GM18508 (cell line): ENCODE results near the gene BNC2.

Experiments
- ATAC-seq: cut with Tn5 transposase; IDR thresholded peaks from one replicate; pipeline ENCODE4 v1.9.1; 2021; ENCODE audit warnings: moderate number of reproducible peaks; ENCODE audit not compliant: insufficient read depth, unreplicated experiment

BNC2 gene

GRCh38 chr9:16721972-16722371 lies 148.5 kb downstream of the BNC2 start:
- ATAC-seq, result no peak

- ATAC-seq, result no peak
Measured at GRCh38 chr9:16720386-16720785, 150.1 kb downstream of the BNC2 start.

GRCh38 chr9:16719921-16720320 lies 150.5 kb downstream of the BNC2 start:
- ATAC-seq, result no peak

- ATAC-seq, result no peak
Measured at GRCh38 chr9:16718952-16719351, 151.5 kb downstream of the BNC2 start.

GRCh38 chr9:16718296-16718695 lies 152.2 kb downstream of the BNC2 start:
- no peak for ATAC-seq

GRCh38 chr9:16716601-16717000 lies 153.9 kb downstream of the BNC2 start:
- ATAC-seq, result no peak

- no peak for ATAC-seq
Measured at GRCh38 chr9:16715404-16715803, 155.1 kb downstream of the BNC2 start.

- no peak for ATAC-seq
Measured at GRCh38 chr9:16712787-16713186, 157.7 kb downstream of the BNC2 start.

- no peak for ATAC-seq
Measured at GRCh38 chr9:16710888-16711287, 159.6 kb downstream of the BNC2 start.

GRCh38 chr9:16709924-16710323 lies 160.5 kb downstream of the BNC2 start:
- no peak for ATAC-seq

- no peak for ATAC-seq
Measured at GRCh38 chr9:16708656-16709435, 161.6 kb downstream of the BNC2 start.

GRCh38 chr9:16705111-16705604 lies 165.3 kb downstream of the BNC2 start:
- no peak for ATAC-seq

- ATAC-seq, result no peak
Measured at GRCh38 chr9:16704116-16705110, 166.1 kb downstream of the BNC2 start.

GRCh38 chr9:16701347-16701746 lies 169.1 kb downstream of the BNC2 start:
- ATAC-seq, result no peak

GRCh38 chr9:16693616-16694015 lies 176.9 kb downstream of the BNC2 start:
- ATAC-seq, result no peak

GRCh38 chr9:16690628-16691027 lies 179.8 kb downstream of the BNC2 start:
- ATAC-seq, result no peak

GRCh38 chr9:16690205-16690604 lies 180.3 kb downstream of the BNC2 start:
- no peak for ATAC-seq

GRCh38 chr9:16689351-16689938 lies 181.0 kb downstream of the BNC2 start:
- ATAC-seq, result no peak

- no peak for ATAC-seq
Measured at GRCh38 chr9:16688814-16689213, 181.7 kb downstream of the BNC2 start.

GRCh38 chr9:16687678-16688369 lies 182.6 kb downstream of the BNC2 start:
- ATAC-seq, result no peak
